GM21717 (cell line): ENCODE results near the gene HAL.

Source experiments
- ATAC-seq: cut with Tn5 transposase; IDR thresholded peaks from one replicate; pipeline ENCODE4 v1.9.1; 2021; ENCODE audit warnings: mild to moderate bottlenecking, moderate library complexity; ENCODE audit not compliant: unreplicated experiment

HAL gene

DNA sequence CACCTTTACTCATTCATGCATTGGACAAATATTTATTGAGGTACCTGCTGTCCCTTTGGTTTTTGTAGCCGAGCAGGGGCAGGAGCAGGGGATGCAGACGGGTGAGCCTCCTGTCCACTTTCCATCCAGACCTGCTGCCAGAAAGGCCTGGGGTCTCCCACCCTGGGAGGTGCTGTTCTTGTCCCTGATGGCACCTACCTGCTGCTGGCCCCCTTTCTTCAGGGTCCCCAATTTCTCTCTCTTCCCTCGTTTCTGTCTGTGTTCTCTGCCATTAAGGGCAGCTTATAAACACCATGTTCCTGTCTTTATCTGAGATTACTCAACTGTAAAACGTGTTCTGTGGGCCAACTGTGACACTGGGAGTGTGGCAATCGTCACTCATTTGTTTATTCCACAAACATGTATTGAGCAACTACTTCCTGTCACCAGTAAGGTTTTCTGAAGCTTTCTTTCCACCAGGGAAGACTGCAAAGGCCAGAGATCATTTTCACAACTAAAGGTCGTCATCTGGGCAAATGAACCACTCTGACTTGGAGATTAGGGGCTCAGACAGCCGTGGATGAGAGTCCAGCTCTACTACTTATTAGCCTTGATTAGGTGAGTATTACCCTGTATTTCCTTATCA, at the start of gene HAL:
Gene HAL (minus strand): TSS at position 311 of the 625 bp plus-strand sequence. CDS start 434 bp downstream, outside the sequence.
- ATAC-seq, result no peak

DNA sequence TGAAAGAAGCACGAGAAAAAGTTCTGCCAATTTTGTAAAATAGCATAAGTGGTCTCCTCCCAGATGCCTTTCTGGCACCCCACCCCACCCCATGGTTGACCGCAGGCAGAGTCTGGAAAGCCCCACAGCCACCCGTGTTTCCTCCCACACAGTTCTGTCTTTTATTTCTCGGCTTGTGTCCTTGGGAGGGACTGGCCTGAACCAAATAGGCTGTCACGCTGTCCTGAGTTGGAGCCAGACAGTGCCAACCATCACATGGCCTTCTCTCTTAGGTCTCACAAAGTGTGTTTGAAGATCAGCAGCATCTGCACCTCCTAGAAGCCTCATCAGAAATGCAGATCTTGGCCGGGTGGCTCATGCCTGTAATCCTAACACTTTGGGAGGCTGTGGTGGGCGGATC, 49.4 kb upstream of the HAL start:
- ATAC-seq, result no peak

DNA sequence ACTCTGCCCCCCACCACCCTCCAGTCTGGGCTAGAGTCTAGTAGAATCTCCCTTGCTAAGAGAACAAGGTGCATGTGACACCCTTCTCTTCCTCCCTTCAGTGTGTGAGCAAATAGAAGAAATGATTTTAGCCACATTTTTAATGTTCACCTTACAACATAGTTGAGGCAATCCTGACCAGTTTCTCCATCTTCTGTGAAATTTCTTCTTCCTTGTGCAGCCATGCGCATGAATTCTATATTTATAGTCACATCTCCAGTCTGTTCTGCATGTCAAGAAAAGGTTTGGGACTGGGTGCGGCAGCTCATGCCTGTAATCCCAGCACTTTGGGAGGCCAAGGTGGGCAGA, 48.8 kb upstream of the HAL start:
- ATAC-seq, result no peak

DNA sequence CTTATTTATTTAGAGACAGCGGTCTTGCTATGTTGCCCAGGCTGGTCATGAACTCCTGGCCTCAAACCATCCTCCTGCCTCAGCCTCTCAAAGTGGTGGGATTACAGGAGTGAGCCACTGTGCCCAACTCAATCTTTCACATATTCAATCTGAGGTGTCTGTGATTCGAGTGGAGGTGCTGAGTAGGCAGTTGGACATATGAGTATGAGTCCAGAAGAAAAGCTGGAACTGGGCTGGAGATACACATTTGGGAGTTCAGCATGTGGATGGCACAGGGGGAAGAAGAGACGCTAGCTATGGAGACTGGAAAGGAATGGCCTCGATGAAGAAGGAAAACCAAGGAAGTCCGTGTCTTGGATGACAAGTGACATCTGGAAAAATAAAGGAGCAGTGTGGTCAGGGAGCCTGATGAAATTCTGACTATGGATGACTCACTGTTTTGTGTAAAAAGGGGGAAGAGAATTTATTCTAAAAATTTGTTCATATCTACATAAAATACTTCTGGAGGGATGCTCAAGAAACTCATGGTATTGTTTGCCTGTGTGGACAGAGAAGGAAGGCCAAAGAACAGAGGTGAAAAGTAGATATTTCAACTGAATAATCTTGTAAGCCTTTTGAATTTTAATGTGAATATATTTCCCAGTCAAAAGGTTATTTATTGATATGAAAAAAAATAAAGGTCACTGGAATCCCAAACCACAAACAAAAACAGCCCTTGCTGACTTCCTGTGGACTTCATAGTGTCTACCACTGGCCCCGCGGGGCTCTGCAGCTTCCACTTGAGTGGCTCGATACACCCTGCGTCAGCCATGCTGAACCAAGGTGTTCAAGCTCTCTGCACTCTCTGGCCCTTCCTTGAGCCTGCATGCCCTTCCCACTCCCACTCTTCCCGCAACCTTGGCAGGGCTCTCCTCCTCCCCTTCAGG, 48.1 kb upstream of the HAL start:
- ATAC-seq, result no peak

DNA sequence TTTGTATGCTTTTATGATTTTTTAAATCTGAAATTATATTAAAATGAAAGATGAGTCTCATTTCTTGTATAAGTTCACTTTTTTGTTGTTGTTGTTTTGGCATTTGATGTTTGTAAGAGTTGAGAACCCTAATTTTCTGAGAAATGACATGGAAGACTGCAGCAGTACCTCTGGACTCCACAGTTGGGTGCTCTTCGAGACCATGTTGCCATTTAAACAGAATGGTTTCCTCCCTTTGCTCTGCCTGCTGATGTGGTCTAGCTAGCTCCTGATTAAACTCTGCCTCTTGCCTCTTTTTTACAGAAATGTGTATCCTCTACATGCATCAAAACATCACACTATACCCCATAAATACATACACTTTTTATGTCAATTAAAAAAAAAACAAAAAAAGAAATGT, 45.0 kb upstream of the HAL start:
- no peak for ATAC-seq

DNA sequence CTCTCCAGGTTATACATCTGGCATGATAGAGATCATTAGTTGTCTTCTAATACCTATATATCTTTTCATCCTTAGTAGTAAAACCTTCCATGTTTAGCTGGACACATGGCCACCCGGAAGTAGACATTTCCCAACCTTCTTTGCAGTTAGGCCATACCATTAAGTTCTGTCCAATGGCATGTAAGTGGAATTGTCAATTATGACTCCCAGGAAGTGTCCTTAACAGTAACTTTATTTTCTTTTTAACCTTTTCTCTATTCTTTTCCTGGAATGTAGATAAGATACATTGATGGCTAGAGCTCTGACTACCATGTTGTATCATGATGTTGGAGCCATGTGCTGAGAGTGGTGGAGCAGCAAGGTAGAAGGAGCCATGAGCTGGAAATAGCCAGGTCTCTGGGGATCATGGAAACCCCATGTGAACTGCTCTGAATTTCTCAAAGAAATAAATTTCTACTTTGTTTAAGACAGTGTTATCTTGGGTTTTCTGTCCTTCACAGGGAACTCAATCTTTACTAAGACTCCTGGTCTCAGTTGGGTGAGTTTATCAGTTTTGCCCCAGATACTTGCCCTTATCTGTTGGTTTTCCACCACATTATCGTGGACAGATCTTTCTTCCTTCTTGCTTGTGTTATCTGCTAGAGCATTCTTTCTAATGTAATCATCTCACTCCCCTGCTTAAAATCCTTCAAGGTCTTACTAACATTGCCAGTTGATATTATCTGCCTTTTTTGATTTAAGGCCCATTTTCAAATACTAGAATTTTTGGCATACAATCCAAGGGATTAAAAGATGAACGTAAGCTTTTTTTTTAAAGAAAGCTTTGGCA, 44.4 kb upstream of the HAL start:
- no peak for ATAC-seq

- no peak for ATAC-seq
These were observed 43.4 kb upstream of the HAL start for GRCh38 chr12:96039516-96039915.

DNA sequence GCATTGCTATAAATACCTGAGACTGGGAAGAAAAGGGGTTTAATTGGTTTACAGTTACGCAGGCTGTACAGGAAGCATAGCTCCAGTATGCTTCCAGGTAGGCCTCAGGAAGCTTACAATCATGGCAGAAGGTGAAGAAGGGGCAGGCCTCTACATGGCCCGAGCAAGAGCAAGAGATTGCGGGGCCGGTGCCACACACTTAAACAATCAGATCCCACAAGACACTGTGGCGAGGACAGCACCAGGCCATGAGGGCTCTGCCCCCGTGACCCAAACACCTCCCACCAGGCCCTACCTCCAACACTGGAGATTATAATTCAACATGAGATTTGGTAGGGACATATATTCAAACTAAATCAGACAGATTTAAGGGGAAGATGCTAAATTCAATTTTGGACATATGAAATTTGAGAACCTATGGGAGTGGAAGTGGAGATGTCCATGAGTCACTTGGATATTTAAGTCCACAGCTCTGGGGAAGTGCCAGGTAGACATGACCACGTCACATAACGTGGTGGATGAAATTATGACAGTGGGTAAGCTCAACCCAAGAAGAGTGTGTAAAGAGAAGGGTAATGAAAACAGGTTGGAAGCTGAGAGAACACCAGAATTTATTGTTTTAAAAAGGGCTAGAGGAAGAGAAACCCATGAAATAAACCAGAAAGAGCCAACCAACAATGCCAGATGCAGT, 40.8 kb upstream of the HAL start:
- no peak for ATAC-seq

DNA sequence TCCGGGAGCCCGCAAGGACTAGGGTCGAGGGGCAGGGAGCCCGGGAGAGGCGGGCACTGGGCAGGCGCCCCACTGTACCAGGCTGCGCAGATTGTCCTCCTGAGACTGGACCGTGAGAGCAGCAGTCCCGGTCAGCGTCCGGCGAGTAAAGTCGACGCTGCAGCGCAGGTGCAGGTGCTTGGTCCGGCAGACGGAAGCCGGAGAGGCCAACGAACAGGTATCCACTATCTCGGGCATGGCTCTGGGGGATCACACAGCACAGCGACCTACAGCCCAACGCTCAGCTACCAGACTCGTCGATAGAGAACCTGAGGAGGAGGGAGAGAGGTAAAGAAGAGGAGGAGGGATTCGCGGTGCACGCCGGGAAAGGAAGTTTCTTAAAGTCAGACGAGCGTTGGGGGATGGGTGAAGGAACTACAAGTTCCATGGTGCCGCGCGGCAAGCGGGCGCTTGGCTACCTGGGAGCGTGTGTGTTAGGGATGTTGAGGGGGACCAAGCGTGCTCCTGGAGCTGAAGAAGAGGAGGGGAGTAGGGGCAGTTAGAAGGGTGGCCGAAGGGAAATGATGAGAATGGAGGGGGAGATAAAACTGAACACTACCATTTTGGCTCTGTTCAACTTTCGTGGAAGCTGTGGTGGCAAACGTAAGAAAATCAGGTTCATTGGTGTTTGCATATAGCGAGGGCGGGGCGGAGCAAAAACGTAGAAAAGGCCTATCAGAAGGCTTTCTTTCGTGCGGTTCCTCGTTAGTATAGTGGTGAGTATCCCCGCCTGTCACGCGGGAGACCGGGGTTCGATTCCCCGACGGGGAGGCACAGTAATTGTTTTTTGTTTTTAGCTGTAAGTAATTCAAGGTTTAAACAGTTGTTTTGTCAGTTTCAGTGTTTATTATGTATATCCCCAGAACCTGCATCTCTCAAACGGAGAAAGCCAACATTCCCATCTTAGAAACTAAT, 39.4 kb upstream of the HAL start, which contains the start of gene LTA4H:
Gene LTA4H (minus strand): TSS at position 305 of the 954 bp plus-strand sequence. CDS start 68 bp downstream, at position 237.
- ATAC-seq, result peak; percentile 89

- peak; percentile 20 for ATAC-seq
These were observed 38.6 kb upstream of the HAL start for GRCh38 chr12:96034621-96035282.

- ATAC-seq, result no peak
These were observed 37.6 kb upstream of the HAL start for GRCh38 chr12:96033549-96034389.

DNA sequence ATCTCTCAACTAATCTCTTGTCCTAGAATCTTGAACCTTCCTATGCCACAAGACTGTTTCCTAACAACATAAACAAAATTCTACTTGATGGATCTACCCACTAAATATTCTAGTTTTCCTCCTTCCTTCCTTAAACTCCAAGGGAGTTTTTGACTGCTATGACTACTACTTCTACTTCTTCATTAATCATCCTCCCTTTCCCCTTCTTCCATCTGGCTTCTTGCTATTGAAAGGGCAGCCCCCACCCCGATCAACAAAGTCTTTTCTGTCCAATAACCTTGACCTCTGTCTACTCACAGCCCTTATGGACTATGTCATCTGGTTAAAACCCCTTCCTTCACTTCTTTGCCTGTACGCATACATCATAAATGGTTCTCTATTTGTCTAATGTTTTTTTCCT, 33.7 kb upstream of the HAL start:
- no peak for ATAC-seq

GRCh38 chr12:96028538-96028937, 32.4 kb upstream of the HAL start:
- no peak for ATAC-seq

DNA sequence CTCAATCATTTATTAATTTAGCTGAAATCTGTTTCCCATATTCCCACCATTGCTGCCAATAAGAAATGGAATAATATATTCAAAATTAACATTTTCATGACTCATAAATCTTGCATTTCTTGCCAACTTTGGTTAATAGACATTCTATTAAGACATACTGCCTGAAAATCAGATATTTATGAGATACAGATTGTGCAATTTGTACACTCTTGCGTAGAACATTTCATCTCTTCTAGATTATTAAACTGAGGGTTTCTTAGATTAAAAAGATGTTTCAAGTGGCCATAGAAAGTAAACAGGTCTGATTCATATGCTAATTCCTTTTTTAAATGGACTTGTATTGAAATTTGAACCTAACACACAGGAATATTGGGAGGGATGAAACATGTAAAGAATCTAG, 30.2 kb upstream of the HAL start:
- ATAC-seq, result no peak

DNA sequence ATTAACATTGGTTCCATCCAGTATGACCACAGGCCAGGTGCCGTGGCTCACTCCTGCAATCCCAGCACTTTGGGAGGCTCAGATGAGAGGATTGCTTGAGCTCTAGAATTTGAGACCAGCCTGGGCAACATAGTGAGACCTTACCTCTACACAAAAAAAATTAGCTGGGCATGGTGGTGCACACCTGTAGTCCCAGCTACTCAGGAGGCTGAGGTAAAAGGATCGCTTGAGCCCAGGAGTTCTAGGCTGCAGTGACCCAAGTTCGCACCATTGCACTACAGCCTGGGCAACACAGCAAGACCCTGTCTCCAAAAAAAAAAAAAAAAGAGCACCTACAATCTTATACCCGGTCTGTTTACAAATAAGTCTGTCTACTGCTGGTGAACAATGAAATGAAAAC, 29.4 kb upstream of the HAL start:
- no peak for ATAC-seq

DNA sequence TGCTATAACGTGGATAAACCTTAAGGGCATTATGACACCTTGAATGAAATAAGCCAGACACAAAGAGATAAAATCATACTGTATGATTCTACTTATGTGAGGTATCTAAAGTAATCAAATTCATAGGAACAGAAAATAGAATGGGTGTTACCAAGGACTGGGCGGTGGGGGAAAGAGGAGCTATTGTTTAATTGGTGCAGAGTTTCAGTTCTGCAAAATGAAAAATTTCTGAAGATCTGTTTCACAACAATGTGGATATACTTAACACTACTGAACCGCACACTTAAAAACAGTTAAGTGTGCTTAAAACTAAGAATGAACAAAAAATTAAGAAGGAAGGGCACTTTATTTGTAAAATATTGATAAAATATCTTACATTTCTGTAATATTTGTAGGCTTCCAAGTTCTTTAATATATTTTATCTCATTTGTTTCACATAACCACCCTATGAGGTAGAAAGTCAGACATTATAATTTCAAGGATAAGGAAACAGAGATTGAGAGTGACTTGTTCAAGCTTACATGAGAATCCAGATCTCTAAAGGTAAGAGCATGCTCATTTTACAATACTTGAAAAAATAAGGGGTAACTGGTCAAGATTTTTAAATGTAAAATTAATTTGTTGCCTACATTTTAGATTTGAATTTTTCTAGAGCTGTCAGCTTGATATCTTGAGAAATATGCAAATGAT, 24.3 kb upstream of the HAL start:
- ATAC-seq, result peak; percentile 94

DNA sequence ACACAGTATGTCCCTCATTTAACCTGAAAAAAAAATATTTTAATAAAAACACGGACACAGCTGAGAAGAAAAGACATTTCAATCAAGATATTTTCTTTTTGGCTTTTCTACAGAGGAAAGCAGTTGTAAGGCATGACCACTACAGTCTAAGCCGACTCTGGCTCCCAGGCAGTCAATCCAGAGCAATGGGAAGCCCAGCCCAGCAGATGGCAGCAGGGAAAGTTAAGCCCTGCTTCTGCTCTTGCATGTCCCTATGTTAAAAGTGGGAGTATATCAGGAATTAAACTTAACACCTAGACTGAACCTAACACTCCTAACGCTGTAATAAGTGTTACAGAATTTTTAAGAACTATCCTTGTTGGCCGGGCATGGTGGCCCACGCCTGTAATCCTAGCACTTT, 19.5 kb upstream of the HAL start:
- no peak for ATAC-seq
